ENCODE measurements around the gene KIZ.

Gene KIZ

GRCh38 chr20:21104921-21105320 lies 21.0 kb upstream of the KIZ start:
- no peak for DNase-seq (ENCODE audit: low read depth, low spot score)

DNA sequence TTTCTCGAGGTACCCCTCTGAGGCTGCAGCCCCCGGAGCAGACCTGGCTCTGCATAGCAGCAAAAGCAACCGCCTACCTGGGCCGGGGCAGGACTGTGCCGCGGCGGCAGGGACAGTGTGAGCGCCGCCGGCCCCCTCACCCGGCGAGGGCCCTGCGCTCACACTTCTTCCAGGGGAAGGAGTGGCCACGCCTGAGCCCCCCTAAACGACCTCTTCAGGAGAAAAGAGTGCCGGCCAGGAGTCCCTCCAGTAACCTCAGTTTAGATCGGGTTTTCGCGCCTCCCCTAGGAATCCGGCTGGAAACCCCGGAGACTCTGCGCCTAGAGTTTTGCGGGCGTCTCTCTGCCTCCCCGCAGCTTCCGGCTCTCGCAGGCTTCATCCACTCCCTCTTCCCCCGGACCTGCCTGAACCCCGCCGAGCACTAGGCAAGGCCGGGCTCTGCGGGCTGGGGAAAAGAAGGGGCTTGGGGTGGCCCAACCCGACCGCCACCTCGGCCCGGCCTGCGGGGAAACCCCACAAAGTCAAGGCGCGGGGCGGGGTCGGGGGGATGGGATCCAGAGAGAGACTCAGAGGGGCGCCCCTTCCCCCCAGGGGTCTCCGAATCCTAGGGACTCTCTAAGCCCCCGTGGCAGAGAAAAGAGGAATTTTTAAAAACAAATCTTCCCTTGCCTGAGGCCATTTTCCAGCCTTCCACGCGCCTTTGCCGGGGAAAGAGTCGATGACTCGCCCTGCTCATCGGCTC lies 20.3 kb upstream of the KIZ start:
- no peak for DNase-seq (ENCODE audit: low read depth, low spot score)

GRCh38 chr20:21106171-21107017 lies 19.5 kb upstream of the KIZ start, which contains the start of gene LINC00237:
Gene LINC00237 (minus strand): TSS chr20:21106358.
- no peak for DNase-seq (ENCODE audit: low read depth, low spot score)

DNA sequence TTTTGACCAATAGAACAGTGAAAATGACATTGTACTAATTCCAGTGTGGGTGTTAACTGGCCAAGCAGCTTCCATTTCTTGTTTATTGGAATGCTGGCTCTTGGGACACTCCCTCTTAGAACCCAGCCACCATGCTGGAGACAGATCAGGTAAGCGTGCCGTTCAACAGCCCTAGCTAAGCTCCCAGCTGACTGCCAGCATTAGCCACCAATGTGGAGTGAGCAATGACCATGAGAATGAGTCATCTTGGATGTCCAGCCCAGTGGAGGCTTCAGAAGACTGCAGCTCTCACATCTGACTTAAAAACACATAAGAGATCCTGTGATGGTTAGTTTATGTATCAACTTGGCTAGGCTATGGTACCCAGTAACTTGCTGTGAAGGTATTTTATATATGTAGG lies 16.7 kb upstream of the KIZ start:
- DNase-seq (ENCODE audit: low read depth, low spot score), result no peak

DNA sequence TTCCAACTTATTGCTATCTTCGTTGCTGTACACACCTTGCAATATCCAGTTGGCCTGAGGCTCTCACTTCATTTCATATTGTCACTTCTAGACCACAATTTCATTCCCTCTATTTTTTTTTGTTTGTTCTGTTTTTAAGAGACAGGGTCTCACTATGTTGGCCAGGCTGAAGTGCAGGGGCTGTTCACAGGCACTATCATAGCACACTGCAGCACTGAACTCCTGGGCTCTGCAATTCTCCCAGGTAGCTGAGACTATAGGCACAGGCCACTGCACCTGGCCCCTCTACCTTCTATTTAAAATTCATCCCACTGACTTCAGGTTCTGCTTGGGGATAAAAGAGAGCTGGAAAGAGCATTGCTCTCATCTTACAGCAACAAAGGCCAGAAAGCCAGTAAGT lies 15.1 kb upstream of the KIZ start:
- no peak for DNase-seq (ENCODE audit: low read depth, low spot score)

- no peak for DNase-seq (ENCODE audit: low read depth, low spot score)
Measured at GRCh38 chr20:21111416-21111815, 14.5 kb upstream of the KIZ start.

DNA sequence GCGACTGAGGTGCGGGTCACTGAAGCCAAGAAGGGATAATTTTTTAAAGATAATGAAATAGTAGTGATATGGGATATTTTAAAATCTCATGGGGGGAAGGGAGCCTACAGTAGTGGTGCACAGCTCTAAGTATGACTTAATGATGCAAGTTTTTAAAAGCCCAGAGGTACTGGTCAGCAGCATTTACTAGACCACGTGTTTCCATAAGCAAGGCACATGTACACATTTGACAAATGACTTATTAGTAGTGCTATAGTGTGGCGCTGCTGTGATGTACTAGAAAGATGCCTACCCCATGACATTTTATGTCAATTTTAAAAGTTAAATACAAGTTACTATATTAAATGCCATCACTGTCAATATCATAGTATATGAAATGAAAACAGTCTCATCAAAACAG lies 12.2 kb upstream of the KIZ start:
- no peak for DNase-seq (ENCODE audit: low read depth, low spot score)

GRCh38 chr20:21114584-21114983 lies 11.3 kb upstream of the KIZ start:
- no peak for DNase-seq (ENCODE audit: low read depth, low spot score)

DNA sequence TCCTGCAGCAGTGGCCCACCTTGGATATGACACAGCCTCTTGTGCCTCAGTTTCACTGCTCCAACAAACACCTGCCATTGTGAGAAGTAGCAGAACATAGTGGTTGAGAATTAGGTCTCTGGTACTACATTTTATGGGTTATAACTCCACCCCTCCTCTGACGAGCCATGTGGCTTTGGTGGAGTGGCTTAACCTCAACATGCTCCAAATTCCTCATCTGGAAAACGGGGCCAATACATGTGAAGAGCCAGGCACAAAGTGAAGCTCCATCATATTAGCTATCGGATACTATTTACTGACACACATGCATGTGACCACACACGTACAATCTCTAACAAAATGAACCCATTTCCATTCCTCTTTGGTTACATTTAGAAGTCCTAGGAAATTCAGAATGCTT lies 8.4 kb upstream of the KIZ start:
- DNase-seq (ENCODE audit: low read depth, low spot score), result no peak

GRCh38 chr20:21118138-21118537 lies 7.7 kb upstream of the KIZ start:
- no peak for DNase-seq (ENCODE audit: low read depth, low spot score)

DNA sequence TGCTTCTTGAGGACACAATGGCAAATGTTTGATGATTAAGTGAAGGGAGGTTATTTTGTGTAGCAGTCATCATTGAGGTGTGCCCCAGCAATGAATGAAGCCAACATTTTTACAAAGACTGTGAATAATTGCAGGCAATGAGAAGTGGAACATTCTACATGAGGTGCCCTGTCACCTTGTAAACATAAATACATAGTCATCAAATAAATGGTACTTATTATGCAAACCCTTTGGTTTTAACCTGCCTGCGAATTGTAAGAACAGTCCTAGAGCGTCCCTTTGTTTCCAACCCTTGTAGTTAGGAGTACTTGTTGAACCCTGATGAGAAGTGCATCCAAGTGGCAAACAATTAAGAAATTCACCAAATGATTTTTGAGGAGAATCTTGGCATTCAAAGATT lies 7.1 kb upstream of the KIZ start:
- DNase-seq (ENCODE audit: low read depth, low spot score), result no peak

- no peak for DNase-seq (ENCODE audit: low read depth, low spot score)
Measured at GRCh38 chr20:21124190-21124589, 1.7 kb upstream of the KIZ start.

GRCh38 chr20:21125072-21125848 lies 622 bp upstream of the KIZ start:
- peak; percentile 18 for DNase-seq (ENCODE audit: low read depth, low spot score)

- no peak for DNase-seq (ENCODE audit: low read depth, low spot score)
Measured at GRCh38 chr20:21126581-21126870, 644 bp downstream of the KIZ start.

- DNase-seq (ENCODE audit: low read depth, low spot score), result no peak
Measured at GRCh38 chr20:21127201-21127981, 1.5 kb downstream of the KIZ start.

GRCh38 chr20:21129861-21130260 lies 4.0 kb downstream of the KIZ start:
- DNase-seq (ENCODE audit: low read depth, low spot score), result no peak

DNA sequence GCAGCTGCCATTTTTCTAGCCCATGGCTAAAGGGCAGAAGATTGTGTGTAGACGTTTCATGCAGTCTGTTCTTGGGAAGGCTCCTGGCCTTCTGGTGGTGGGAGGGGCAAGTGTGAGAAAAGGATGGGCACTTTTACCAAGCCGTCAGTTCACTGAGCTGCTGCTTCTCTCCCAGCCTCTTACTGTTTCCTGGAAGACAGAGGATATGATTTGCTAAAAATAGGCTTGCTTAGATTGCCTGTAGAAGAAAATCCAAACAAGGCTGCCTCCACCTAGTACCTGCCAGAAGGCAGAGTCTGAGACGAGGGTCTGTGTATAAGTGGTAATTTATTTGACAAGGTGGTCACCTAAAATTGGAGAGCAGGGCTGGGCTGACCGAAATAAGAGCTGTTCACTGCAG lies 7.5 kb downstream of the KIZ start:
- no peak for DNase-seq (ENCODE audit: low read depth, low spot score)

DNA sequence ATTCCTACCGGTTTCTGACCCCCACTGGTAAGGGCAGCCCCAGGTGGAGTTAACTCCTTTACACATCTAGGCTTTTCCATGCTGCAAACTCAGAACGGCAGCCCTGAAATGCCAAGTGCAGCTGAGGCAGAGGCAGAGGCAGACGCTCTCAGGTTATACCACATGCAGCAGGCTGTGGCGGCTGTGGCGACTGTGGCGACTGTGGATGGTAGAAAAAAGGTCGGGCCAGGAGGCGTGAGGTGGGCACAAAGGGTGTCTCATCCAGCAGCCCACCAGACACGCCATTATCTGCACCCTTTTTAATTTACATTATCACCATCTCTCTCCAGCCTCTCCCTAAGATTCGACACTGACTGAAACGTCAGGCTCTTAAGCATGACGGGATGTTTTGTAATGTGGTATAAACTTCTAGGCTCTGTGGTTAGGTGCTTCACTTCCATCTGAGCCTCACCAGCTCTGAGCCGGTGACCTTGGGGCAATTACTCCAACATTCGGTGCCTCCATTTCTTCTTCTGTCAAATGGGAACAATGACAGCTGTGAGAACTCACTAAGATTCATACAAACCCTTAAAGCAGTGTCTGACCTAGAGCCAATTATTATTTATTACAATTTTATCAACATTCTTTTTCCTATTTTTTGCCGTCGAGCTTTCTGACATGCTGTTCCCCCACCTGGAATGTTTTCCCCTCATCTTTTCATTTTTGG lies 8.2 kb downstream of the KIZ start:
- DNase-seq (ENCODE audit: low read depth, low spot score), result no peak

GRCh38 chr20:21134883-21135493 lies 9.1 kb downstream of the KIZ start:
- DNase-seq (ENCODE audit: low read depth, low spot score), result no peak

- DNase-seq (ENCODE audit: low read depth, low spot score), result no peak
Measured at GRCh38 chr20:21136015-21136732, 10.3 kb downstream of the KIZ start.

Data from smooth muscle cell of the brain vasculature (primary cell).